Raji (cell line): Measurements from ENCODE around the gene MSRB2.

Experiments used
- POLR2A ChIP-seq: IDR thresholded peaks from 2 replicates; pipeline ENCODE4 v1.6.1; 2011; ENCODE audit warnings: low read depth, low read length, control low read depth; ENCODE audit not compliant: insufficient read depth

MSRB2 gene

GRCh38 chr10:23095404-23095965 lies at the start of gene MSRB2:
TSS of gene MSRB2 (plus strand) at chr10:23095579. CDS start at chr10:23095609, 30 bp downstream.
- TF ChIP-seq POLR2A, result peak; percentile 79

GRCh38 chr10:23046027-23046426 lies 49.4 kb upstream of the MSRB2 start:
- TF ChIP-seq POLR2A, result no peak

GRCh38 chr10:23047201-23048050 lies 48.0 kb upstream of the MSRB2 start:
- no peak for TF ChIP-seq POLR2A

DNA sequence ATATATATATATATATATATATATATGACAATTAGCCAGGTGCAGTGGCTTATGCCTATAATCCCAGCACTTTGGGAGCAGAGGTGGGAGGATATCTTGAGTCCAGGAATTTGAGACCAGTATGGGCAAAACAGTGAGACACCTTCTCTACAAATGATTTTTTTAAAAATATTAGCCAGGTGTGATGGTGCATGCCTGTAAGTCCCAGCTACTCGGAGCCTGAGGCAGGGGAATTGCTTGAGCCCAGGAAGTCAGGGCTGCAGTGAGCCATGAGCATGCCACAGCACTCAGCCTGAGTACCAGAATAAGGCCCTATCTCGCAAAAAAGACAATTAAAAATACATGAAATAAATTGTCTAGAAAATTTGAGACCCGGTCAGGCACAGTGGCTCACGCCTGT lies 47.2 kb upstream of the MSRB2 start:
- TF ChIP-seq POLR2A, result no peak

GRCh38 chr10:23051278-23051677 lies 44.1 kb upstream of the MSRB2 start:
- no peak for TF ChIP-seq POLR2A

- TF ChIP-seq POLR2A, result no peak
Observed at GRCh38 chr10:23051855-23052331, 43.5 kb upstream of the MSRB2 start.

DNA sequence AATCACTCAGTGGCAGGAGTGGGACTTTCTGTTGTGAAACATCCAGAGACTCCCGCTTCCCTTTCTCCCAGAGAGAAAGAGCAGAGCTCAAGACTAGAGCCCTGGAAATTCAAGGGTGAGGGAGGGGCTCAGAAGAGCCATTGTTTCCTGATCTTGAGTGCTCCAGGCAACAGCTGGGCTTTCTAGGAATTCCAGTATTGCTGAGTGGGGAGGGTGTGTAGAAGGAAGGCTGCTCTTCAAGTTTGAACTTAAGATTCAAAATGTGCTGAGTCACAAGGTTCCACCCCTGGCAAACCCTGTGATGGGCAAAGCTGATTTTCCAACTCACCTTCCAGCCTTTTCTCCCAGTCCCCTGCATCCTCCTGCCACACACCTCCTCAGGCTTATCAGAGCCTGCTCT lies 42.3 kb upstream of the MSRB2 start:
- no peak for TF ChIP-seq POLR2A

DNA sequence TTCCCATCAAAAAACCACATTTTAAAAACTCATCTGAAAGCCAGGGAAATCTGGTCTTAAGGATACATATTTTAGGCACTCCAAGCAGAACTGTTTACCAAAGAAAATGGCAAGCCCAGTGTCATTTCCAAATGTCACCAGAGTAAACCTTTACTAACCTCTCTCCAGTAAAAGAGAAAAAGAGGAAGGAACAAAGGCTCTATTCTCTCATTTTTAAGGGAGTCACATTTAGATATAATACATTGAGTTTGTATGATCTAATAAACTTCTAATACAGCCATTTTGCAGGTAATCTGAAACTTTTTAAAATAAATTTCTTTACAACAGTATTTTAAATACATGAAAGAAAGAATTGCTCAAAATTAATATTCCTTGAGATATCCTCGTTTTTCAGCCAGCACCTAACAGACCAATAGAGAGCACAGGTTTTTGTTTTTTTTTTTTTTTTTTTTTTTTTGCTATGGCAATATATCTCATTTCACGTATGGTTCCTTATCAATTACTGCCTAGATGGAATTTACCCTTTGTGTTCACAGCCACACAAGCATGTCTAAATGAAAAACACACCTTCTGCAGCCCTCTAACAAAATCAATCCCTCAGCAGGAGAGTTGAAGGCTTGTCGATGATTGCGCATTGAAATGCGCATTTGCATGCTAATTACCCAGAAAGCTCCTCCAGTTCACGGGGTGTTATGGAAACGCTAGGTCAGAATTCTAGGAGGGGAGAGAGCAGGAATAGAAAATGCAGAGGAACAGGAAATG lies 39.8 kb upstream of the MSRB2 start:
- no peak for TF ChIP-seq POLR2A

GRCh38 chr10:23056186-23056579 lies 39.2 kb upstream of the MSRB2 start:
- TF ChIP-seq POLR2A, result no peak

GRCh38 chr10:23058366-23058765 lies 37.0 kb upstream of the MSRB2 start:
- TF ChIP-seq POLR2A, result no peak

GRCh38 chr10:23060918-23061317 lies 34.5 kb upstream of the MSRB2 start:
- no peak for TF ChIP-seq POLR2A

DNA sequence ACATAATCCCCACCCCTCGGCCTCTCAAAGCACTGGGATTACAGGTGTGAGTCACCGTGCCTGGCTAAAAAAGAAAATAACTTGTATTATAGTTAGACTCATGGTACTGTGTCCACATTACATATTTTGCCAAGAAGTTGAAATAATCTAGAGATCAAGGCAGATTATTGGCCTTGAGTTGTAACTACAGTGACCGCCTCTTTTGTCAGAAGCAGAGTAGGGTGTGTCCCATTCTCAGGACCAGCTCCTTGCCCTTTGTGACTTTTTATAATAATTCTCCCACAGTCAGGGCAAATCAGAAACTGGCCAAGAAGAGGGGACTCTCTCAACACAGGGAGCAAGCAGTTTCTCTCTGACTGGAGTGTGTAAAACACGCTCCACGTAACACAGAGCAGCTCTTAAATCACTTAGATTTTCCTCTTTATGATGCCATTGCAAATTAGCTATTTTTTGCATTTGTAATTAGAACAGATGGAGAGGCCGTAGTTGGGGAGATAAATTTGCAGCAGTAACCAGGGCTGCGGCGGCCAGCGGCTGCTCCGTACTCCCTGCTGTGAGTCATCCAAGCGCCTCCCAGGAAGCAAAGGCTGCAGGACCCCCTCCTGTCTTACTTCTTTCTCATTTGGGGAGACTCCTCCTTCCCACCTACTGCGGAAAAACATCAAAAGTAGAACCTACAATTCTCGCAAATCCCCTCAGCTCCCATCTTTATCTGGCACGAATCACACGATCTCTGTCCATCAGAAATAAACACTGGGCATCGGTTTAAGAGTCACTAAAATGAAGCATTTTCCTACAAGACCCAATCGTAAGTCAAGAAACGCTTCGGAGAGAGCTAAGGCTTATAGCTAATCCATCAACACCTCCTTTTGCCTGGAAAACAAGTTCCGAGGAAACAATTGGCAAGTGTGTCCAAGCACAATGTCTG lies 32.1 kb upstream of the MSRB2 start:
- TF ChIP-seq POLR2A, result no peak

GRCh38 chr10:23063973-23064812 lies 31.2 kb upstream of the MSRB2 start:
- TF ChIP-seq POLR2A, result no peak

DNA sequence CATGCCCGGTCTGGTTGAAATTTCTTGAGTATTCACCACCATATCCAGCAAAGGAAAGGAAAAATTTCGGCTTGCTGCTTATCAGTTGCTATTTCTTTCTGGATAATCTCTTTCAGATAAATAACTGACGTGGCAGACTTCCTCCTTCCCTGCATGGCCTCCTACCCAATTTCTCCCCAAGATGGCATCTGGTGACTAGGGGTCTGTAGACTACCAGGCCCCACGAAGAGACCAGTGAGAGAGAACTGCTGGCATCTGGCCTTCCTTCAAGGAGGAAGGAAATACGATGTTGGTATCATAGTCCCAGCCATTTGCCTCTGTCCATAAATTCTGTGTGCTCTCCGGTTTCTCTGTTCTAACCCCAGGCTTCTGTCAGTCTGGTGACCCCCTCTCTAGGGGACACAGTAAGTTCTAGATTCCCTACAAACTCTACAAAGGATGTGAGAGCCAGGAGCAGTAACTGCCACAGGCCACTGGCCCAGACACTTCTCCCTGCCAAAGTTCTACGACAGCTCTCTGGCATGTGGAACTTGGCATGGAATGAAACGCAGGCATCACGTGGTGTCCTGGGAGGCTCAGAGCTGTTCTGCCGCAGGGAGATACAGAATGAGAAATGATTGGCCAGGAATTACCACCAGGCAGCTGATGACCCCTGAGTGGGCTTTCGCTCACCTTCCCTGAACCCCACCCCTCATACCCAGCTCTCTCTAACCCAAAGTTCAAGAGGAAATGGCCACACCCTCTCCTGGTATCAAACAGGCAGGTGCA lies 30.0 kb upstream of the MSRB2 start:
- TF ChIP-seq POLR2A, result no peak

GRCh38 chr10:23067337-23067736 lies 28.0 kb upstream of the MSRB2 start:
- no peak for TF ChIP-seq POLR2A
